GM23248 (cell line): ENCODE results near the gene SRCIN1. TPM values are rescaled to one million over a fixed set of nuclear protein-coding genes. Genes with fewer than 3 reads are reported as not detected.

Source experiments
- DNase-seq: peaks from one replicate; pipeline ENCODE4 v3.0.0-alpha.2; 2015
- H2AFZ ChIP-seq: fragments of 200-600 bp; sonication (generic); 2 replicates; pipeline ENCODE4 v1.6.1; 2016; ENCODE audit warnings: antibody characterized with exemption
- H3F3A ChIP-seq: fragments of 200-600 bp; sonication (generic); 2 replicates; pipeline ENCODE4 v1.6.1; 2016; ENCODE audit warnings: mild to moderate bottlenecking, antibody characterized with exemption, mixed run types; ENCODE audit not compliant: insufficient read depth
- H3K27ac ChIP-seq: fragments of 200-600 bp; sonication (generic); 2 replicates; pipeline ENCODE4 v1.5.1; 2016; ENCODE audit warnings: mild to moderate bottlenecking
- H3K27me3 ChIP-seq: fragments of 200-600 bp; sonication (generic); replicated peaks from 2 replicates; pipeline ENCODE4 v1.6.1; 2016; ENCODE audit warnings: mild to moderate bottlenecking; ENCODE audit not compliant: insufficient read depth
- H3K36me3 ChIP-seq: fragments of 200-600 bp; sonication (generic); 2 replicates; pipeline ENCODE4 v1.6.1; 2016; ENCODE audit warnings: low read depth, mild to moderate bottlenecking
- H3K4me1 ChIP-seq: fragments of 200-600 bp; sonication (generic); 2 replicates; pipeline ENCODE4 v1.6.1; 2016; ENCODE audit warnings: mild to moderate bottlenecking; ENCODE audit not compliant: insufficient read depth
- H3K4me2 ChIP-seq: fragments of 200-600 bp; sonication (generic); one replicate; pipeline ENCODE4 v1.6.1; 2016; ENCODE audit warnings: mild to moderate bottlenecking; ENCODE audit not compliant: unreplicated experiment
- H3K4me3 ChIP-seq: fragments of 200-600 bp; sonication (generic); 2 replicates; pipeline ENCODE4 v1.5.1; 2016; ENCODE audit warnings: mild to moderate bottlenecking
- H3K79me2 ChIP-seq: fragments of 200-600 bp; sonication (generic); 2 replicates; pipeline ENCODE4 v1.6.1; 2016; ENCODE audit warnings: mild to moderate bottlenecking; ENCODE audit not compliant: insufficient read depth
- H3K9ac ChIP-seq: fragments of 200-600 bp; sonication (generic); 2 replicates; pipeline ENCODE4 v1.6.1; 2016; ENCODE audit warnings: mild to moderate bottlenecking
- H3K9me2 ChIP-seq: fragments of 200-600 bp; sonication (generic); 2 replicates; pipeline ENCODE4 v1.6.1; 2016; ENCODE audit warnings: mixed run types, mild to moderate bottlenecking, moderate library complexity; ENCODE audit not compliant: insufficient read depth
- H3K9me3 ChIP-seq: fragments of 200-600 bp; sonication (generic); one replicate; pipeline ENCODE4 v1.6.1; 2017; ENCODE audit warnings: low read depth
- H4K20me1 ChIP-seq: fragments of 200-600 bp; sonication (generic); 2 replicates; pipeline ENCODE4 v1.6.0; 2016; ENCODE audit not compliant: insufficient read depth
- EZH2 ChIP-seq: fragments of 200-600 bp; sonication (generic); IDR thresholded peaks from 2 replicates; pipeline ENCODE4 v1.6.1; 2018; ENCODE audit warnings: antibody characterized with exemption, mild to moderate bottlenecking; ENCODE audit not compliant: insufficient read depth, poor library complexity, severe bottlenecking
- EZH2phosphoT487 ChIP-seq: fragments of 200-600 bp; sonication (generic); IDR thresholded peaks from 2 replicates; pipeline ENCODE4 v1.6.1; 2018; ENCODE audit warnings: antibody characterized with exemption, moderate library complexity, mild to moderate bottlenecking, low read depth; ENCODE audit not compliant: insufficient read depth
- WGBS, 2 experiments: methylation state at CpG; one replicate each; pipeline ENCODE4 v1.1.6; 2015 to 2017; ENCODE audit warnings: low lambda C conversion rate in 2 of 2, low coverage in 1 of 2; ENCODE audit errors: missing lambda C conversion rate in 2 of 2; 5-methylcytosine and 5-hydroxymethylcytosine counted together
- in situ Hi-C: fragments of 300-500 bp; cut with MboI; formaldehyde crosslinking; loops from 2 replicates; pipeline ENCODE4 v1.15.0; 2020
- polyA plus RNA-seq: library from polyadenylated mRNA; unstranded; fragments of >200 nt; fragmentation: Nextera tagmentation; extraction: Ambion mirVana; gene quantifications from 2 replicates; pipeline ENCODE4 v1.2.1, GENCODE V29; 2016
- total RNA-seq: library from RNA; depleted of rRNA; stranded (reverse); fragments of >200 nt; shearing (Covaris generic); gene quantifications from 2 replicates; pipeline ENCODE4 v1.2.3, GENCODE V29; 2014

The SRCIN1 gene
- total and polyA plus RNA-seq, 2 experiments from 2014 or later = not detected

DNA sequence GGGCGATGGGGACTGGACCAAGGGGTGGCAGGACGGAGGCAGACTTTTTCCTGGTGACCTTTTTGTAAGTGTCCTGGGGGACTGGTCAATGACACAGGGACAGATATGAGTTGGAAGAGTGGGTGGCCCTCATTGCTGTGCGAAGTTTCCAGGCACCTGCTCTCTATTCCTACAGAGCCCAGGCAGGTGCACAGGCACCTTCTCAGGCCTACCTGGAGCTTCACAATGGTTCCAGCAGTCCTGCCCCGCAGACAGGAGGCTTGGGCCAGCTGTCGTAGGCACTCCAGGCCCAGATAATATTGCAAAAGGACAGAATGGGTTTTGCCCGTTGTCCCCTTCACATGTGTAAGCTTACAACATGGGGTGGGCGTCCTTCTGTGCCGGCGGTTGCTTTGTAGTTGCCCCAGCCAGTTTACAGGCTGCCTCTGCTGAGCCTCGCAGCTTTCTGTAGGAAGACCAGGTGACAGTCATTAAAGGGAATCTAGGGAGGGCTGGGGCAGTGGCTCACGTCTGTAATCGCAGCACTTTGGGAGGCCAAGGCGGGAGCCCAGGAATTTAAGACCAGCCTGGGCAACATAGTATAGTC, 93.2 kb downstream of the SRCIN1 start:
- in situ Hi-C loops = no loop called here
- 52 to 55% methylated on average over 13 of the region's 13 CpGs for WGBS, 2 experiments
- no peak overlapping the region for H3K4me2 ChIP-seq
- no peak overlapping the region for H3K4me3 ChIP-seq
- TF ChIP-seq EZH2 (no peak), EZH2phosphoT487 (no peak)
- H3K9me3 ChIP-seq = no peaks in the 10 kb centered on the region
- peaks cover 4% of the 10 kb centered on the region; the same call in 1 of the 2 replicates for H3K36me3 ChIP-seq
- peaks cover 10% of the 10 kb centered on the region for H3F3A ChIP-seq
- H3K9ac ChIP-seq = no peak overlapping the region
- H3K4me1 ChIP-seq = peaks cover 14% of the 10 kb centered on the region
- no peaks in the 10 kb centered on the region for H3K27me3 ChIP-seq
- no peak overlapping the region for H3K27ac ChIP-seq
- H3K79me2 ChIP-seq = no peaks in the 10 kb centered on the region
- H2AFZ ChIP-seq = no peak overlapping the region
- DNase-seq = no peak
- no peaks in the 10 kb centered on the region for H3K9me2 ChIP-seq
- H4K20me1 ChIP-seq = no peaks in the 10 kb centered on the region

DNA sequence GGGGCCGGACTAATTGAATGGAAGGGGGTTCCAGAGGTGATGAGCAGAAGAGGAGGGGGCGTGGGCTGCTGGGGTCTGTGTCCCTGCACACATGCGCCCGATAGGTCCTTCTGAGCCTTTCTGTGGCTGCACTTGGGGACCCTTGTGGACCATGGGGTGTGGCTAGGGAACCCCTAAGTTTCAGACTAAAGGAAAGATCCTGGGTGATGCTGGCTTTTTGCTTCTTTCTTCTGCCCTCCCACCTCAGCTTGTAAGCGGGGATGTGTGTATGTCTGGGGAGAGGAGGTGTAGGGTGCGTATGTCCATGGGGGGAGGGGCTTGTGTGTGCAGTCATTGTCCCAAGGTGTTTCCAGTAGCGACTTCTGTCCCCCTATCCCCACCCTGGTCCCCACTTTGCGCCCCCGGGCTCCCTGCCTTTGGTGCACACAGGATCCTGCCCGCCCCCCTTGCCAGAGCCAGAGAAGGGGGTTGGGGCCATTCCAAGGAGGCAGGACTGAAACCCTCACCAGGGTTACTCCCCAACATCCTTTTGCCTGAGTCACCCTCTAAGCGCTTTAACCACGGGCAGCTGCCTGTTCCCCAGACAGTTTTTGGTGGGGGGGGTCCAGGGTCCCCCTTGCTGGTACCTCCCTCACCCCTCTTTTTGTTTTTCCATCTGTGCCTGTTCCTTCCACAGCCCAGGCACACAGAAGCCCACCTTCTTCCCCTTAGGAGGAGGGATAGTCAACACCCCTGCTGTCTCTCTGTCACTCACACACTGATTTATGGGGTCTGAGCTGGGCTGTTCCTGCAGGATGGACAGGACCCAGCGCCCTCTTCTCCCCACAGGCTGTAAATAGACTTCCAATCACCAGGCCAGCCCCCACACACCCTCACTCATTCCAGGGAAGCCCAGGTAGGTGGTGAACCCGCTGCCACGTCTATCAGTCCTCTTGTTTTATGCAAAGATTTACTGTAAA, 94.3 kb downstream of the SRCIN1 start:
- no peaks in the 10 kb centered on the region for H4K20me1 ChIP-seq

DNA sequence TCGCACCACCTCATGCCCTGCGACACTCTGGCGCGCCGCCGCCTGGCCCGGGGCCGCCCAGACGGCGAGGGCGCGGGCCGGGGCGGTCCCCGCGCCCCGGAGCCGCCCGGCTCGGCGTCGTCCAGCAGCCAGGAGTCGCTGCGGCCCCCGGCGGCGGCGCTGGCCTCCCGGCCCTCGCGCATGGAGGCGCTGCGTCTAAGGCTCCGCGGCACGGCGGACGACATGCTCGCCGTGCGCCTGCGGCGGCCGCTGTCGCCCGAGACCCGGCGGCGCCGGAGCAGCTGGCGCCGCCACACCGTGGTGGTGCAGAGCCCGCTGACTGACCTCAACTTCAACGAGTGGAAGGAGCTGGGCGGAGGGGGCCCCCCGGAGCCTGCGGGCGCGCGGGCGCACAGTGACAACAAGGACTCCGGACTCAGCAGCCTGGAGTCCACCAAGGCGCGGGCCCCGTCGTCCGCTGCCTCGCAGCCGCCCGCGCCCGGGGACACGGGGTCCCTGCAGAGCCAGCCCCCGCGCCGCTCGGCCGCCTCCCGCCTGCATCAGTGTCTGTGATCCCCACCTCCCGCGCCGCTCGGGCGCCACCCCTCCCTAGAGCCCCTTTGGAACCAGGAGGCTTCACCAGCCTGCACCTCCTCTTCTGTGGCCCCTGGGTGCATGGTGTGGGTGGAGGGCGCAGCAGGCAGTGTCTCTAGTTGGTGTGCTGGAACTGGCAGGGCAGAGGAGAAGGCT, 95.2 kb downstream of the SRCIN1 start:
- 90 to 94% methylated on average over 47 to 86 of the region's 86 CpGs for WGBS, 2 experiments
- DNase-seq = no peak
- in situ Hi-C loops = no loop called here
- peaks cover 21% of the 10 kb centered on the region for H3K36me3 ChIP-seq
- H3K79me2 ChIP-seq = no peaks in the 10 kb centered on the region
- no peaks in the 10 kb centered on the region for H3K9me3 ChIP-seq
- no peak overlapping the region for H3K9ac ChIP-seq
- no peak for TF ChIP-seq EZH2phosphoT487
- no peak for TF ChIP-seq EZH2
- H3K9me2 ChIP-seq = no peaks in the 10 kb centered on the region
- H3K27ac ChIP-seq = no peak overlapping the region
- no peak overlapping the region for H2AFZ ChIP-seq
- H3K4me1 ChIP-seq = peaks cover 14% of the 10 kb centered on the region
- H3K4me3 ChIP-seq = no peak overlapping the region
- no peaks in the 10 kb centered on the region for H4K20me1 ChIP-seq
- peaks cover 23% of the 10 kb centered on the region for H3F3A ChIP-seq
- no peak overlapping the region for H3K4me2 ChIP-seq
- H3K27me3 ChIP-seq = no peaks in the 10 kb centered on the region

More for the DNA sequence above, 94.3 kb downstream of the SRCIN1 start:
- no peak overlapping the region for H3K27ac ChIP-seq
- H3K36me3 ChIP-seq = peaks cover 13% of the 10 kb centered on the region
- no peaks in the 10 kb centered on the region for H3K79me2 ChIP-seq
- no peak overlapping the region for H3K4me2 ChIP-seq
- H3K27me3 ChIP-seq = no peaks in the 10 kb centered on the region
- peak; percentile 78 for DNase-seq
- H3K9me3 ChIP-seq = no peaks in the 10 kb centered on the region
- H3K4me1 ChIP-seq = peaks cover 14% of the 10 kb centered on the region
- H3K9me2 ChIP-seq = no peaks in the 10 kb centered on the region
- no peak for TF ChIP-seq EZH2
- no peak for TF ChIP-seq EZH2phosphoT487
- H3F3A ChIP-seq = peaks cover 16% of the 10 kb centered on the region
- 62 to 68% methylated on average over 13 to 15 of the region's 15 CpGs for WGBS, 2 experiments
- H3K9ac ChIP-seq = no peak overlapping the region
- in situ Hi-C loops = no loop called here
- no peak overlapping the region for H3K4me3 ChIP-seq
- H2AFZ ChIP-seq = no peak overlapping the region

DNA sequence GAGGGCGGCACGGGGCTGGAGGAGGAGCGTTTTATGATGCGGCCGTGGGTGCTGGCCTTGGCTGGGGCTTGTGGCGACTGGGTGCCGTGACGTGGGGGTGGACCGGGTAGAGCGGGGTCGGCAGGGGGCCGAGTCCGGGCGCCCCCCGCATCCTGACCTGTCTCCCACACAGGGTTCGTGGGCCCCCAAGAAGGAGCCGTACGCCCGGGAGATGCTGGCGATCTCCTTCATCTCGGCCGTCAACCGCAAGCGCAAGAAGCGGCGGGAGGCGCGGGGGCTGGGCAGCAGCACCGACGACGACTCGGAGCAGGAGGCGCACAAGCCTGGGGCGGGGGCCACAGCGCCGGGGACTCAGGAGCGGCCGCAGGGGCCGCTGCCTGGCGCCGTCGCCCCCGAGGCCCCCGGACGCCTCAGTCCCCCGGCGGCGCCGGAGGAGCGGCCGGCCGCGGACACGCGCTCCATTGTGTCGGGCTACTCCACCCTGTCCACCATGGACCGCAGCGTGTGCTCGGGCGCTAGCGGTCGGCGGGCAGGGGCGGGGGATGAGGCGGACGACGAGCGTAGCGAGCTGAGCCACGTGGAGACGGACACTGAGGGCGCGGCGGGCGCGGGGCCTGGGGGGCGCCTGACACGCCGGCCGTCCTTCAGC, 95.9 kb downstream of the SRCIN1 start:
- Histone ChIP-seq H3K4me1 (peaks cover 14% of the 10 kb centered on the region), H3F3A (peaks cover 23% of the 10 kb centered on the region), H4K20me1 (no peaks in the 10 kb centered on the region), H3K27me3 (no peaks in the 10 kb centered on the region), H3K4me3 (no peak overlapping the region), H2AFZ (no peak overlapping the region), H3K9me2 (no peaks in the 10 kb centered on the region), H3K79me2 (no peaks in the 10 kb centered on the region), H3K4me2 (no peak overlapping the region), H3K36me3 (peaks cover 24% of the 10 kb centered on the region), H3K9me3 (no peaks in the 10 kb centered on the region), H3K9ac (no peak overlapping the region), H3K27ac (no peak overlapping the region)
- in situ Hi-C loops = no loop called here
- TF ChIP-seq EZH2phosphoT487 (no peak), EZH2 (no peak)
- DNase-seq = no peak
- WGBS, 2 experiments = 90 to 97% methylated on average over 18 to 80 of the region's 80 CpGs
